ENCODE measurements around the gene BTBD16. TPM values are rescaled to one million over a fixed set of nuclear protein-coding genes. Genes with fewer than 3 reads are reported as not detected.

BTBD16 gene
- total RNA-seq, 4 donors from 2014 or later: 0.85 to 10.2 (median 5.1) TPM

- no peaks in the 10 kb centered on the region for H3K4me1 ChIP-seq
- no peak for DNase-seq (ENCODE audit: low spot score in 2 of 2)
- H3K27me3 ChIP-seq: no peaks in the 10 kb centered on the region
- TF ChIP-seq EP300 (IDR thresholded peaks at IDR 0.05) (no peak), POLR2A (IDR thresholded peaks at IDR 0.05) (no peak)
- H3K9me3 ChIP-seq: no peaks in the 10 kb centered on the region
- WGBS: 84% methylated on average over 4 of the region's 4 CpGs
- H3K36me3 ChIP-seq: peaks cover 82% of the 10 kb centered on the region
- H3K4me3 ChIP-seq: no peak overlapping the region
- no peak overlapping the region for H3K27ac ChIP-seq
Measured at GRCh38 chr10:122227754-122228153, 43.3 kb upstream of the BTBD16 start.

GRCh38 chr10:122229666-122230065 lies 41.4 kb upstream of the BTBD16 start:
- no peaks in the 10 kb centered on the region for H3K4me1 ChIP-seq
- no peak for TF ChIP-seq POLR2A (IDR thresholded peaks at IDR 0.05)
- TF ChIP-seq CTCF (IDR thresholded peaks at IDR 0.05): no peak
- no peak for TF ChIP-seq POLR2AphosphoS5 (IDR thresholded peaks at IDR 0.05)
- no peak for TF ChIP-seq EP300 (IDR thresholded peaks at IDR 0.05)
- no peaks in the 10 kb centered on the region for H3K9me3 ChIP-seq
- H3K27ac ChIP-seq: no peak overlapping the region
- no peak overlapping the region for H3K4me3 ChIP-seq
- H3K36me3 ChIP-seq: peaks cover 86% of the 10 kb centered on the region
- WGBS: 67% methylated on average over 2 of the region's 2 CpGs
- no peaks in the 10 kb centered on the region for H3K27me3 ChIP-seq
- no peak for DNase-seq (ENCODE audit: low spot score in 2 of 2)

GRCh38 chr10:122230222-122230621 lies 40.9 kb upstream of the BTBD16 start:
- peaks cover 81% of the 10 kb centered on the region for H3K36me3 ChIP-seq
- no peaks in the 10 kb centered on the region for H3K9me3 ChIP-seq
- DNase-seq (ENCODE audit: low spot score in 2 of 2): no peak
- no peak overlapping the region for H3K27ac ChIP-seq
- H3K27me3 ChIP-seq: no peaks in the 10 kb centered on the region
- 90% methylated on average over 19 of the region's 19 CpGs for WGBS
- TF ChIP-seq POLR2A (IDR thresholded peaks at IDR 0.05) (no peak), EP300 (IDR thresholded peaks at IDR 0.05) (no peak), POLR2AphosphoS5 (IDR thresholded peaks at IDR 0.05) (no peak), CTCF (IDR thresholded peaks at IDR 0.05) (no peak)
- H3K4me1 ChIP-seq: no peaks in the 10 kb centered on the region
- no peak overlapping the region for H3K4me3 ChIP-seq

- H3K27ac ChIP-seq: no peak overlapping the region
- TF ChIP-seq CTCF (IDR thresholded peaks at IDR 0.05) (no peak), POLR2AphosphoS5 (IDR thresholded peaks at IDR 0.05) (no peak), POLR2A (IDR thresholded peaks at IDR 0.05) (no peak), EP300 (IDR thresholded peaks at IDR 0.05) (no peak)
- H3K36me3 ChIP-seq: peaks cover 77% of the 10 kb centered on the region
- H3K4me3 ChIP-seq: no peak overlapping the region
- no peaks in the 10 kb centered on the region for H3K27me3 ChIP-seq
- H3K9me3 ChIP-seq: no peaks in the 10 kb centered on the region
- no peaks in the 10 kb centered on the region for H3K4me1 ChIP-seq
- 77% methylated on average over 3 of the region's 3 CpGs for WGBS
- DNase-seq (ENCODE audit: low spot score in 2 of 2): no peak
Measured at GRCh38 chr10:122232769-122233168, 38.3 kb upstream of the BTBD16 start.

GRCh38 chr10:122233857-122234348 lies 37.2 kb upstream of the BTBD16 start:
- Histone ChIP-seq H3K36me3 (peaks cover 70% of the 10 kb centered on the region), H3K27ac (no peak overlapping the region), H3K4me3 (no peak overlapping the region), H3K27me3 (no peaks in the 10 kb centered on the region), H3K9me3 (no peaks in the 10 kb centered on the region), H3K4me1 (no peaks in the 10 kb centered on the region)
- TF ChIP-seq EP300 (IDR thresholded peaks at IDR 0.05): no peak
- TF ChIP-seq POLR2A (IDR thresholded peaks at IDR 0.05): no peak
- TF ChIP-seq CTCF (IDR thresholded peaks at IDR 0.05): no peak
- TF ChIP-seq POLR2AphosphoS5 (IDR thresholded peaks at IDR 0.05): no peak
- 67% methylated on average over 1 of the region's 11 CpGs for WGBS
- DNase-seq (ENCODE audit: low spot score in 2 of 2): peak in 1 of 2 donors; percentile 57

GRCh38 chr10:122234416-122234815 lies 36.7 kb upstream of the BTBD16 start:
- no peak for DNase-seq (ENCODE audit: low spot score in 2 of 2)
- Histone ChIP-seq H3K4me3 (no peak overlapping the region), H3K9me3 (no peaks in the 10 kb centered on the region), H3K4me1 (no peaks in the 10 kb centered on the region), H3K36me3 (peaks cover 70% of the 10 kb centered on the region), H3K27me3 (no peaks in the 10 kb centered on the region), H3K27ac (no peak overlapping the region)
- WGBS: 80% methylated on average over 2 of the region's 2 CpGs
- TF ChIP-seq CTCF (IDR thresholded peaks at IDR 0.05) (no peak), EP300 (IDR thresholded peaks at IDR 0.05) (no peak), POLR2A (IDR thresholded peaks at IDR 0.05) (no peak), POLR2AphosphoS5 (IDR thresholded peaks at IDR 0.05) (no peak)
